Activated T-cell treated with anti-CD3 and anti-CD28 coated beads, Interleukin-2, amount 50 U/mL, for 24 hours (primary cell): Measurements from ENCODE around the gene PLXDC1.
"Not testable (repeated sequence)": the region's sequence is repeated elsewhere in the genome, so short reads cannot be mapped to it uniquely, and the experiment has no call there.

Source experiments
- DNase-seq: peaks from one replicate; pipeline ENCODE4 v3.0.0-alpha.2; 2020
- H3K27ac Mint-ChIP-seq: 2 replicates; pipeline ENCODE4 v1.8.0; 2020; ENCODE audit warnings: mild to moderate bottlenecking, mixed read lengths
- H3K27me3 Mint-ChIP-seq: 2 replicates; pipeline ENCODE4 v1.8.0; 2020; ENCODE audit warnings: mixed read lengths
- H3K36me3 Mint-ChIP-seq: 2 replicates; pipeline ENCODE4 v1.8.0; 2020; ENCODE audit warnings: low read depth, mixed read lengths
- H3K4me1 Mint-ChIP-seq: 2 replicates; pipeline ENCODE4 v1.8.0; 2020; ENCODE audit warnings: low read depth, mixed read lengths
- H3K4me3 Mint-ChIP-seq: 2 replicates; pipeline ENCODE4 v1.8.0; 2020; ENCODE audit warnings: mild to moderate bottlenecking, moderate library complexity, mixed read lengths
- H3K9me3 Mint-ChIP-seq: 2 replicates; pipeline ENCODE4 v1.8.0; 2020; ENCODE audit warnings: mixed read lengths

Gene PLXDC1

DNA sequence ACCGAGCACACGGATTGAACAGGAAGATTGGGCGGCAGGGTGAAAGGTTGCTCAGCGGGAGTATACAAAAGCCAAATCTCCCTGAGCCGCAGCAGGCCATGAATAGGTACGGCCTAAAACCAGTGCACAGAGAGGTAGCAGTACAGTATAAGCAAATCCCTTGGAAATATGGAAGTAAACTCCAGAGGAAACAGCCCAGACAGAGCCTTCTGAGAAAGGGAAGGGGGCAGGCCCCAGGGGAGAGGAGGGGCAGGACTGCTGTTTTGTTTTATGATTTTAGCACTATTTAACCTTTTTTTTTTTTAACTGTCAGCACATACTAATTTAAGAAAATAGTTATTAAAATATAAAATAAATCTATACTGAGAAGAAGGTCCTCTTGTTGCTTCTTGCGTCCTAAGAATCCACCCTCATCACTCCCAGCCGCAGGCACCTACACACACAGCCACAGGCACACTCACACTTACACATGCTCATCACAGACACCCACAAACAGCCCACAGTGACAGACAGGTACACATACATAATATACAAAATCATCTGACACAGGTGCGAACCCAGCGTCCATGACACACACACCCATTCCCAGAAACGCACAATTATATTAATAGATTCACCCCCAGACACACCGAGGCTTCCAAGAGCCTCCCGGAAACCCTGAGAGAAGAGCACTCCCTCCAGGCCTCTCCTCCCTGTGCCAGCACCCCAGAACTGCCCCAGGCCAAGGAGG, 12.8 kb downstream of the PLXDC1 start:
- Mint-ChIP-seq H3K27ac (no peak overlapping the region), H3K4me1 (peaks cover 2% of the 10 kb centered on the region), H3K27me3 (no peaks in the 10 kb centered on the region)

DNA sequence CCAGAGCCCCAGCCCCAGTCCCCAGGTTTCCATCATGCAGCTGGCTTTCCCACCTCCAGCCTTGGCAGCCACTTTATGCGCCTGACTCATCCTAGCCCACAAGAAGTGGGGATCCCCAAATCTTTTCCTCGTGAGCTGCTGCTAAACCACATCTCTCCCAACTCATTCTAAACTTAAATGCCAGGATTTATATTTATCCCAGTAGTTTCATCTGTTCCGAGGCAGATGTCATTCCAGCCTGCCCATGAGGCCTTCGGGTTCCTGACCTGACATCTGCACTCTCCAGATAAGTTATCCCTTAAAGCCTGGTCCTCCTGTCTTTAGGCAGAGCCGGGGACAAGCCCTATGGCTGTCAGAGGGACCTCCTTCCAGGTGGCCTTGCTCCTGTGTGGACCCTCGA, 16.6 kb downstream of the PLXDC1 start:
- no peaks in the 10 kb centered on the region for H3K9me3 Mint-ChIP-seq
- no peak for DNase-seq
- H3K27ac Mint-ChIP-seq, result no peak overlapping the region
- no peaks in the 10 kb centered on the region for H3K27me3 Mint-ChIP-seq
- peaks cover 2% of the 10 kb centered on the region for H3K4me1 Mint-ChIP-seq
- no peak overlapping the region for H3K4me3 Mint-ChIP-seq
- no peaks in the 10 kb centered on the region for H3K36me3 Mint-ChIP-seq

More for the DNA sequence above, 12.8 kb downstream of the PLXDC1 start:
- DNase-seq, result no peak
- Mint-ChIP-seq H3K36me3 (no peaks in the 10 kb centered on the region), H3K4me3 (no peak overlapping the region), H3K9me3 (no peaks in the 10 kb centered on the region)

- H3K27ac Mint-ChIP-seq, result no peak overlapping the region
- no peaks in the 10 kb centered on the region for H3K36me3 Mint-ChIP-seq
- H3K4me3 Mint-ChIP-seq, result no peak overlapping the region
- H3K27me3 Mint-ChIP-seq, result no peaks in the 10 kb centered on the region
- H3K9me3 Mint-ChIP-seq, result no peaks in the 10 kb centered on the region
- DNase-seq, result no peak
- peaks cover 2% of the 10 kb centered on the region for H3K4me1 Mint-ChIP-seq
Measured at GRCh38 chr17:39132192-39132610, 19.2 kb downstream of the PLXDC1 start.

GRCh38 chr17:39131616-39132015, 19.8 kb downstream of the PLXDC1 start:
- Mint-ChIP-seq H3K36me3 (no peaks in the 10 kb centered on the region), H3K9me3 (no peaks in the 10 kb centered on the region), H3K27me3 (no peaks in the 10 kb centered on the region), H3K4me1 (peaks cover 2% of the 10 kb centered on the region), H3K4me3 (no peak overlapping the region), H3K27ac (no peak overlapping the region)
- DNase-seq, result no peak

- H3K9me3 Mint-ChIP-seq, result no peaks in the 10 kb centered on the region
- peaks cover 2% of the 10 kb centered on the region for H3K4me1 Mint-ChIP-seq
- no peak for DNase-seq
- no peak overlapping the region for H3K4me3 Mint-ChIP-seq
- H3K27ac Mint-ChIP-seq, result no peak overlapping the region
- no peaks in the 10 kb centered on the region for H3K27me3 Mint-ChIP-seq
- no peaks in the 10 kb centered on the region for H3K36me3 Mint-ChIP-seq
Measured at GRCh38 chr17:39130205-39130604, 21.2 kb downstream of the PLXDC1 start.

DNA sequence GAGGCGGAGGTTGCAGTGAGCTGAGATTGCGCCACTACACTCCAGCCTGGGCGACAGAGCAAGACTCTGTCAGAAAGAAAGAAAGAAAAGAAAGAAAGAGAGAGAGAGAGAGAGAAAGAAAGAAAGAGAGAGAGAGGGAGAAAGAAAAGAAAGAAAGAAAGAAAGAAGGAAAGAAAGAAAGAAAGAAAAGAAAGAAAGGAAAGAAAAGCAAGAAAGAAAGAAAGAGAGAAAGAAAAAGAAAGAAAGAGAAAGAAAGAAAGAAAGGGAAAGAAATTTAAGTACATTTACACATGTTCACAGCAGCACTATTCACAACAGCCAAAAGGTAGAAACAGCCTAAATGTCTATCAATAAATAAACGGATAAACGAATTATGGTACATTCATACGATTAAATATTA, 21.9 kb downstream of the PLXDC1 start:
- not testable (repeated sequence) for H3K36me3 Mint-ChIP-seq, H3K27ac Mint-ChIP-seq, H3K4me1 Mint-ChIP-seq

DNA sequence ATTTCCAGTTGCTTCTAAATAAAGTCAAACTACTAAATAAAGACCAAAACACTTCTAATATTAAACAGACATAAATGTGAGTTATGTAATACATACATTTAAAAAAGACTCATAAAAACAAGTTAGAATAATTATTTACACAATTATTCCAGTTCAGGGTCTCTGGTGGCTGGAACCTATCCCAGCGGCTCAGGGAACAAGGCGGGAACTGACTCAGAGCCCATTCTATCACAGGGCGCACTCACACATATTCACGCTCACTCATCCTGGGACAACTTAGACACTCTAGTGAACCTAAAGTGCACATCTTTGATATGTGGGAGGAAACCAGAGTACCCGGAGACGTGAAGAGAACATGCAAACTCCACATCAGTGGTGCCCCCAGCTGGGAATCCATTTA, 25.0 kb downstream of the PLXDC1 start:
- no peaks in the 10 kb centered on the region for H3K4me1 Mint-ChIP-seq
- DNase-seq, result no peak
- no peak overlapping the region for H3K4me3 Mint-ChIP-seq
- H3K9me3 Mint-ChIP-seq, result no peaks in the 10 kb centered on the region
- H3K27me3 Mint-ChIP-seq, result no peaks in the 10 kb centered on the region
- no peak overlapping the region for H3K27ac Mint-ChIP-seq
- no peaks in the 10 kb centered on the region for H3K36me3 Mint-ChIP-seq

More for the DNA sequence above, 21.9 kb downstream of the PLXDC1 start:
- H3K4me3 Mint-ChIP-seq, H3K27me3 Mint-ChIP-seq, H3K9me3 Mint-ChIP-seq, DNase-seq: not testable (repeated sequence)

DNA sequence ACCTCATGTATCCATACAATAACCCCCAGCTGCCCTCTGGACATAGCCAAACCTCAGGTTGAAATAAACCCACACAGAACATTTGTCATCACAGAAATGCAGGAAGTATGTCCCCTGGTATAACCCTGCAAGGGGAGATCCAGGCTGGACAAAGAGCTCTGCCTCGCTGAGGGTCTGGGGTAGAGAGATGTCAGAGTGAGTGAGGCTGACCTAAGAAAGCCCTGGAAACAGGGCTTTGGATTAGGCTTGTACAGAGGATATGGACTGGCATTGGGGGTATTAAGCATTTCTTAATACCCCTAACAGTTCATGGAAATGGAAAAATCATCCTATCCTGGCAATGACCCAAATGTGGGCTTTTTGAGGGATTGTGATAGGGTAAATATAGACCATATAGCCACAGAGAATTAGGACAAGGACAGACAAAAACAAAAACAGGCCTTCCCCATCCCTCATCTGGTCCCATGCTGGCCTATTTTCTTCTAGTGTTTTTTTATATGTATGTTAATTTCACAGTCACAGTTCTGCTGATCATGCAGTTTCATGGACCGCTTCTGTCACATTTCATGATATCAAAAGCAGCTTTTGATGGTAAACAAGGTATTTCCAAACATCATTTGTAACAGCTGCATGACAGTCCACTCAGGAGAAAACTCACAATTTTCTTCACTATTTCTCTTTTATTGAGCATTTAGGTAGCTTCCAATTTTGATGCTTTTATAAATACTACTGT, 26.1 kb downstream of the PLXDC1 start:
- DNase-seq, result no peak
- no peaks in the 10 kb centered on the region for H3K36me3 Mint-ChIP-seq
- H3K27ac Mint-ChIP-seq, result no peak overlapping the region
- H3K27me3 Mint-ChIP-seq, result no peaks in the 10 kb centered on the region
- no peaks in the 10 kb centered on the region for H3K4me1 Mint-ChIP-seq
- no peaks in the 10 kb centered on the region for H3K9me3 Mint-ChIP-seq
- no peak overlapping the region for H3K4me3 Mint-ChIP-seq

DNA sequence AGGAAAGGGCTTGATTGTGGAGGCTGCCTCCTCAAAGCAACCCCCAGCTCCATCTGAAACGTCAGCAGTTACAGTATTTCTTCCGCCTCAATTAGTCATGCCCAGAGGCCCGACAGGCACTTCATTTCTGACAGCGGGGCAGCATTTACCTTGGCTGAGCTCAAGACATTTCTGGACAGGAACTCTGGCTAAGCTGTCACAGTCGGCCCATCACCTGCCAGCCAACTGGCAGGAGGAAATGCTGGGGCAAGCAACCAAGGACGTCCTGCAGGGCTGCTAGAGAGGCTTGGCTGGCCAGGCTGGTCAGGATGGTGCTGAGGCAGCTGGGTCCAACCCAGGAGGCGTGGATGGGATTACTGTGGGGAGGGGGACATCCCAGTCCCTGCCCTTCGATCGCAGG, 27.8 kb downstream of the PLXDC1 start:
- H3K27me3 Mint-ChIP-seq, result no peaks in the 10 kb centered on the region
- H3K27ac Mint-ChIP-seq, result no peak overlapping the region
- DNase-seq, result no peak
- no peaks in the 10 kb centered on the region for H3K9me3 Mint-ChIP-seq
- no peaks in the 10 kb centered on the region for H3K36me3 Mint-ChIP-seq
- H3K4me1 Mint-ChIP-seq, result peaks cover under 1% of the 10 kb centered on the region
- no peak overlapping the region for H3K4me3 Mint-ChIP-seq

GRCh38 chr17:39122991-39123390, 28.4 kb downstream of the PLXDC1 start:
- H3K36me3 Mint-ChIP-seq, result no peaks in the 10 kb centered on the region
- no peak overlapping the region for H3K4me3 Mint-ChIP-seq
- peaks cover 5% of the 10 kb centered on the region for H3K4me1 Mint-ChIP-seq
- no peaks in the 10 kb centered on the region for H3K27me3 Mint-ChIP-seq
- no peak for DNase-seq
- no peak overlapping the region for H3K27ac Mint-ChIP-seq
- H3K9me3 Mint-ChIP-seq, result no peaks in the 10 kb centered on the region

- not testable (repeated sequence) for H3K36me3 Mint-ChIP-seq, DNase-seq, H3K27me3 Mint-ChIP-seq, H3K9me3 Mint-ChIP-seq, H3K4me3 Mint-ChIP-seq, H3K4me1 Mint-ChIP-seq, H3K27ac Mint-ChIP-seq
Measured at GRCh38 chr17:39121919-39122318, 29.5 kb downstream of the PLXDC1 start.

DNA sequence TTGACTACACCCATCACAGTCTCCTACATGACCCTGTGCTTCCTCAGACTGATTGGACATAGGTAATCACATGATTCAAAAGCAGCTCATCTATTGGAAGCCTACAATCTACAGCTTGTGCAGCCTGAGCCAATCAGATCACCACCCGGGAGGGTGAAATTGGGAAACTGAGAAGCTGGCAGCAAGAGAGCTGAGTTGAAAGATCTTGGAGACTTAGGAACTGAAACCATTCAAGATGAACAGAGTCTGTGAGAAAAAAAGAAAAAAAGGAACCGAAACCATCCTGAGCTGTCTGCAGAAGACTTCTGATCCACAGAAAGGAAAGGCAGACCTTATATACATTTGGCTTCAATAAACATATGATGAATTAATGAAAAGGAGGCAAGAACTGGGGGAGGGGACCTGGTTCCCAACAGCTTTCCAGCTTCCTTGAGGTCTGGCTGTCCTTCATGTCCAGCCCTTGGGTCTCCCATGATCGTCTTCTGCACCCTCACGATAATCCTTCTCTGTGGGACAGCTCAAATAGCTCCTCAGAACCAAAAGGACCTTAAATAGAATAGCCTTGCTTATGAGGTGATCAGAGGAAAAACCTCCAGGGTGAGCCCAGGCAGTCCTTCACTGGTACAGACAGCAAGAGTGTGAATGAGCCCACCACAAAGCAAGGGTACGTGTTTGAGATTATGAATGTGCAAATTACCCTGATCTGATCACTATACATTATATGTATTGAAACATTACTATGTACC, 32.6 kb downstream of the PLXDC1 start:
- Mint-ChIP-seq H3K27me3 (no peaks in the 10 kb centered on the region), H3K36me3 (no peaks in the 10 kb centered on the region), H3K9me3 (no peaks in the 10 kb centered on the region), H3K4me3 (no peak overlapping the region), H3K4me1 (peaks cover 5% of the 10 kb centered on the region), H3K27ac (no peak overlapping the region)
- no peak for DNase-seq

DNA sequence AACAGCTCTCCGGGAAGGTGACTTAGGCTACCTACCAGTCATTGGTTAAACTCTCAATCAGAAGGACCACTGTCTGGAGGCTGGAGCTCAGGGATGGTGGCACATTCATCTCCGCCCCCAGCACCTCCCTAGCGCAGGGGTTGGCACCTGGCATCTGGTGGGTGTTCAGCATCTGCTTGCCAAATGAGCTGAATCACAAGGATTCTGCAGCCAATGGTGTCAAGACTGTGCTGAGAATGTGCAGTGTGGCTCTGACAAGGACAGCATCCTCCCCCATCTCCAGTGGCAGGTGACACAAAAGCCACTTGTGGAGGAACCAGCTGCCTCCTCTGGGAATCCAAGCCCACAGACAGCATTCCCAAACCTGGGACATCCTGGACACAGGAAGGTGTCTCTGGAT, 35.2 kb downstream of the PLXDC1 start:
- Mint-ChIP-seq H3K36me3 (no peaks in the 10 kb centered on the region), H3K4me1 (peaks cover 5% of the 10 kb centered on the region), H3K27ac (no peak overlapping the region), H3K27me3 (no peaks in the 10 kb centered on the region), H3K4me3 (no peak overlapping the region), H3K9me3 (no peaks in the 10 kb centered on the region)
- DNase-seq, result no peak

DNA sequence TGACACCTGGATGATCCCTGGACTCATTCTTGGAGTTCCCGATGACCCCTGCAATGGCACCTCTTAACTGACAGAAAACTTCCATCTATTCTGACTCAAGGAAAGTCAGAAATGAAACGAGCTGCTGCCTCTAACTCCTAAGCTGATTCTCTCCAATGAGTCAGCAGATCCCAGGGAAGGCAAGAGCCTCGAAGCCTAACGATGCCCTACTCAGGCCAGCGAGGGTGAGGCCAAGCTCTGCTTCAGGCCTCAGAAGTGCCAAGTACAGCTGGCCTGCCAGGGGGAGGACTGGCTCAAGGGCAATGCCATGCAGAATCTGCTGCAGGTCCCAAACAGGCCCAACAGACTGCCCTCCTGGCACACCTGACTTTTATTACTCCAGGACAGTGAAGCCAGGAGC, 36.3 kb downstream of the PLXDC1 start:
- no peak overlapping the region for H3K4me3 Mint-ChIP-seq
- H3K9me3 Mint-ChIP-seq, result no peaks in the 10 kb centered on the region
- H3K27ac Mint-ChIP-seq, result no peak overlapping the region
- no peak for DNase-seq
- H3K4me1 Mint-ChIP-seq, result peaks cover 5% of the 10 kb centered on the region
- no peaks in the 10 kb centered on the region for H3K27me3 Mint-ChIP-seq
- H3K36me3 Mint-ChIP-seq, result no peaks in the 10 kb centered on the region

- Mint-ChIP-seq H3K4me3 (no peak overlapping the region), H3K27ac (no peak overlapping the region), H3K4me1 (peaks cover 5% of the 10 kb centered on the region), H3K9me3 (no peaks in the 10 kb centered on the region), H3K36me3 (no peaks in the 10 kb centered on the region), H3K27me3 (no peaks in the 10 kb centered on the region)
- DNase-seq, result no peak
Measured at GRCh38 chr17:39114723-39115122, 36.7 kb downstream of the PLXDC1 start.
